ENCODE data around the gene C10orf67. TPM values are rescaled to one million over a fixed set of nuclear protein-coding genes. Genes with fewer than 3 reads are reported as not detected.
"Not testable (repeated sequence)": the region's sequence is repeated elsewhere in the genome, so short reads cannot be mapped to it uniquely, and the experiment has no call there.

The C10orf67 gene
- total RNA-seq, 1 donor from 2014 or later = not detected

GRCh38 chr10:23326544-23327307, 17.9 kb downstream of the C10orf67 start:
- DNase-seq (ENCODE audit: low read depth, low spot score) = no peak

- no peak for DNase-seq (ENCODE audit: low read depth, low spot score)
Observed at GRCh38 chr10:23325132-23325531, 19.5 kb downstream of the C10orf67 start.

- no peak for DNase-seq (ENCODE audit: low read depth, low spot score)
Observed at GRCh38 chr10:23324351-23324750, 20.2 kb downstream of the C10orf67 start.

GRCh38 chr10:23322082-23322481, 22.5 kb downstream of the C10orf67 start:
- no peak for DNase-seq (ENCODE audit: low read depth, low spot score)

- no peak for DNase-seq (ENCODE audit: low read depth, low spot score)
Observed at GRCh38 chr10:23319835-23320234, 24.8 kb downstream of the C10orf67 start.

GRCh38 chr10:23318359-23318758, 26.2 kb downstream of the C10orf67 start:
- DNase-seq (ENCODE audit: low read depth, low spot score) = no peak

GRCh38 chr10:23317416-23317815, 27.2 kb downstream of the C10orf67 start:
- no peak for DNase-seq (ENCODE audit: low read depth, low spot score)

GRCh38 chr10:23316406-23316805, 28.2 kb downstream of the C10orf67 start:
- no peak for DNase-seq (ENCODE audit: low read depth, low spot score)

- no peak for DNase-seq (ENCODE audit: low read depth, low spot score)
Observed at GRCh38 chr10:23315966-23316365, 28.6 kb downstream of the C10orf67 start.

GRCh38 chr10:23314835-23315239, 29.8 kb downstream of the C10orf67 start:
- peak; percentile 20 for DNase-seq (ENCODE audit: low read depth, low spot score)

GRCh38 chr10:23311034-23311433, 33.6 kb downstream of the C10orf67 start:
- no peak for DNase-seq (ENCODE audit: low read depth, low spot score)

GRCh38 chr10:23310404-23310803, 34.2 kb downstream of the C10orf67 start:
- DNase-seq (ENCODE audit: low read depth, low spot score) = no peak

GRCh38 chr10:23299961-23300360, 44.6 kb downstream of the C10orf67 start:
- DNase-seq (ENCODE audit: low read depth, low spot score) = not testable (repeated sequence)

GRCh38 chr10:23294638-23295247, 49.9 kb downstream of the C10orf67 start:
- DNase-seq (ENCODE audit: low read depth, low spot score) = no peak

- DNase-seq (ENCODE audit: low read depth, low spot score) = no peak
Observed at GRCh38 chr10:23293973-23294590, 50.5 kb downstream of the C10orf67 start.

- no peak for DNase-seq (ENCODE audit: low read depth, low spot score)
Observed at GRCh38 chr10:23293145-23293724, 51.4 kb downstream of the C10orf67 start.

GRCh38 chr10:23291551-23292334, 52.9 kb downstream of the C10orf67 start:
- no peak for DNase-seq (ENCODE audit: low read depth, low spot score)

GRCh38 chr10:23284674-23285335, 59.8 kb downstream of the C10orf67 start:
- no peak for DNase-seq (ENCODE audit: low read depth, low spot score)

- no peak for DNase-seq (ENCODE audit: low read depth, low spot score)
Observed at GRCh38 chr10:23284155-23284554, 60.4 kb downstream of the C10orf67 start.

GRCh38 chr10:23283680-23284079, 60.9 kb downstream of the C10orf67 start:
- DNase-seq (ENCODE audit: low read depth, low spot score) = no peak

- DNase-seq (ENCODE audit: low read depth, low spot score) = no peak
Observed at GRCh38 chr10:23281044-23281433, 63.6 kb downstream of the C10orf67 start.
